Omental fat pad (tissue), 4 donors: ENCODE results near the gene KICS2. TPM values are rescaled to one million over a fixed set of nuclear protein-coding genes. Genes with fewer than 3 reads are reported as not detected.

ENCODE experiments used
- ATAC-seq: fragments of 150-250 bp; one replicate; pipeline ENCODE4 v1.9.1; 2016; ENCODE audit warnings: mild to moderate bottlenecking, moderate library complexity; ENCODE audit not compliant: low FRiP score
- DNase-seq: peaks from one replicate; pipeline ENCODE4 v3.0.0-alpha.2; 2019; ENCODE audit warnings: low spot score
- total RNA-seq, 4 donors: library from RNA; depleted of rRNA; stranded (reverse); fragments of >200 nt; gene quantifications; one replicate each; pipeline ENCODE4 v1.1.0, GENCODE V29; 2016
- TF ChIP-seq, protein P1 (sequence below), 3 donors: fragments of 450-650 bp; IDR thresholded peaks; one replicate each; pipeline ENCODE4 v1.5.1; 2016 to 2017; ENCODE audit warnings: antibody characterized with exemption in 3 of 3, mild to moderate bottlenecking in 3 of 3, moderate library complexity in 2 of 3

Gene KICS2
- total RNA-seq, 4 donors from 2014 or later, result 8.8 to 15.9 (median 10.4) TPM

DNA sequence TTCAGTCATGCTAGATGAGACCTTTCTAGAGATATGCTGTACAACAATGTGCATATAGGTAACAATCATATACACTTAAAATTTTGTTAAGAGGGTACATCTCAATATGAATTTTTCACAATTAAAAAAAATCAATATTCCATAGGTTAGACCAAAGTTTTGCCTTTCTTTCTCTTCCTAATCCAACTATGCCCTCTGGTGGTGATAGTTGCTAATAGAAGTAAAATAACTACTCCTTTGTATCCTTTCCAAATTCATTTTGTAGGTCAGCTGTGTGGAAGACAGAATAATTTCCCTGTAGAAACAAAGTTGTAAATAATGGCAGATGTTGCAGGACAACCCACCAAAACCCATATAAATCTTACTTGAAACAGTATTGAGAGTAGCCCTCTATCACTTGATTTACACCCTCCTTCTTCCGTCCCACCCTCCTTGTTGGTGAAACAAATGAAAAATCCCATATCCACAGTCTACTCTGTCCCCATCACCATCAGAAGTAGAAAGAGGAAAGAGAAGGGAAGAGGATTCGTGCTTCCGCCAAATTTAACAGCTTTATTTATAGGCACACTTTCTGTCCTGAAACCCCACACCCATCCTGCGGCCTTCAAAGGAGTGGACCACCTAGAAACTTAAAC, 34.2 kb upstream of the KICS2 start:
- DNase-seq (no peak), ATAC-seq (no peak)
- TF ChIP-seq, protein P1, sequence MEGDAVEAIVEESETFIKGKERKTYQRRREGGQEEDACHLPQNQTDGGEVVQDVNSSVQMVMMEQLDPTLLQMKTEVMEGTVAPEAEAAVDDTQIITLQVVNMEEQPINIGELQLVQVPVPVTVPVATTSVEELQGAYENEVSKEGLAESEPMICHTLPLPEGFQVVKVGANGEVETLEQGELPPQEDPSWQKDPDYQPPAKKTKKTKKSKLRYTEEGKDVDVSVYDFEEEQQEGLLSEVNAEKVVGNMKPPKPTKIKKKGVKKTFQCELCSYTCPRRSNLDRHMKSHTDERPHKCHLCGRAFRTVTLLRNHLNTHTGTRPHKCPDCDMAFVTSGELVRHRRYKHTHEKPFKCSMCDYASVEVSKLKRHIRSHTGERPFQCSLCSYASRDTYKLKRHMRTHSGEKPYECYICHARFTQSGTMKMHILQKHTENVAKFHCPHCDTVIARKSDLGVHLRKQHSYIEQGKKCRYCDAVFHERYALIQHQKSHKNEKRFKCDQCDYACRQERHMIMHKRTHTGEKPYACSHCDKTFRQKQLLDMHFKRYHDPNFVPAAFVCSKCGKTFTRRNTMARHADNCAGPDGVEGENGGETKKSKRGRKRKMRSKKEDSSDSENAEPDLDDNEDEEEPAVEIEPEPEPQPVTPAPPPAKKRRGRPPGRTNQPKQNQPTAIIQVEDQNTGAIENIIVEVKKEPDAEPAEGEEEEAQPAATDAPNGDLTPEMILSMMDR (IDR thresholded peaks at IDR 0.05), result peak in 1 of 3 donors; percentile 15

GRCh38 chr12:64255249-64255648, 33.2 kb upstream of the KICS2 start:
- TF ChIP-seq, protein P1 (IDR thresholded peaks at IDR 0.05), result no peak
- DNase-seq, result no peak
- no peak for ATAC-seq

GRCh38 chr12:64253356-64253755, 31.3 kb upstream of the KICS2 start:
- TF ChIP-seq, protein P1 (IDR thresholded peaks at IDR 0.05), result no peak
- ATAC-seq (no peak), DNase-seq (no peak)

- TF ChIP-seq, protein P1 (IDR thresholded peaks at IDR 0.05), result no peak
- peak; percentile 83 for ATAC-seq
- DNase-seq, result no peak
Measured at GRCh38 chr12:64252681-64253080, 30.6 kb upstream of the KICS2 start.

- DNase-seq (no peak), ATAC-seq (no peak)
- TF ChIP-seq, protein P1 (IDR thresholded peaks at IDR 0.05), result no peak
Measured at GRCh38 chr12:64243809-64244208, 21.7 kb upstream of the KICS2 start.

- ATAC-seq (no peak), DNase-seq (no peak)
- TF ChIP-seq, protein P1 (IDR thresholded peaks at IDR 0.05), result no peak
Measured at GRCh38 chr12:64240781-64241180, 18.7 kb upstream of the KICS2 start.

DNA sequence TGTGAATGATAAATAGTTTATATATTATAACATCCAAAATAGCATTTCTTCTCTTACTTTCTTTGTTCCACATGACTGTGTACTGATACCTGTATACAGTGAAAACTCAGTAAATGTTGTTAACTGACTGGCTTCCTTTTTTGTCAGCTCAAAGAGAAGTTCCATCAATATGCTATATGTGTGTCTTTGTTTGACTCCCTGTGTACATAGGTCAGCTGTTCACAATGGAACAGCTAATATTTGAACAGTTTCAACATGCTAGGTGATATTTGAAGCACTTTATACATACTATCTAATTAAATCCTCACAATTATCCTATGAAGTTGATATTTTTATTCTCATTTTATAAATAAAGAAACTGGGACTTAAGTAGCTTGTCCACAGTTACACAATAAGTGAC, 15.3 kb upstream of the KICS2 start:
- DNase-seq (no peak), ATAC-seq (no peak)
- TF ChIP-seq, protein P1 (IDR thresholded peaks at IDR 0.05), result no peak
